Measurements from ENCODE around the gene HSPA1B. TPM values are rescaled to one million over a fixed set of nuclear protein-coding genes. Genes with fewer than 3 reads are reported as not detected.
A peak's percentile ranks its signal among the peaks of the same experiment; 100 is the strongest.
"Not testable (repeated sequence)": the region's sequence is repeated elsewhere in the genome, so short reads cannot be mapped to it uniquely, and the experiment has no call there.

Gene HSPA1B
- total RNA-seq, 2 donors from 2014 or later, result 142 to 192 TPM

GRCh38 chr6:31794866-31795615 lies 32.5 kb upstream of the HSPA1B start:
- no peak for DNase-seq

GRCh38 chr6:31795616-31796298 lies 31.8 kb upstream of the HSPA1B start, which contains the start of gene VARS1:
VARS1 (minus strand) TSS chr6:31795752; CDS start chr6:31795217, 535 bp downstream.
- intact Hi-C loops (cut with DNase I), result loop anchor here in 1 of 2 donors (10.0 kb wide), 1 partner anchor 61 kb away; the partner anchor contains the start of gene CLIC1
- ATAC-seq (peak; percentile 95 to 96), DNase-seq (peak; percentile 94)

More at GRCh38 chr6:31794866-31795615, 32.5 kb upstream of the HSPA1B start:
- ATAC-seq, result peak; percentile 20 to 44
- intact Hi-C loops (cut with DNase I), result loop anchor here in 1 of 2 donors (10.0 kb wide), 1 partner anchor 60 kb away; the partner anchor contains the start of gene CLIC1

- DNase-seq (no peak), ATAC-seq (no peak)
- intact Hi-C loops (cut with DNase I), result loop anchor here in 1 of 2 donors (10.0 kb wide), 1 partner anchor 62 kb away; the partner anchor contains the start of gene CLIC1
These were observed 30.5 kb upstream of the HSPA1B start for GRCh38 chr6:31796993-31797385.

GRCh38 chr6:31797588-31797987 lies 29.9 kb upstream of the HSPA1B start:
- intact Hi-C loops (cut with DNase I), result loop anchor here in 1 of 2 donors (10.0 kb wide), 1 partner anchor 63 kb away; the partner anchor contains the start of gene CLIC1
- ATAC-seq, result no peak

GRCh38 chr6:31799781-31800180 lies 27.8 kb upstream of the HSPA1B start:
- ATAC-seq (no peak), DNase-seq (no peak)
- intact Hi-C loops (cut with DNase I), result loop anchor here in 1 of 2 donors (10.0 kb wide), 1 partner anchor 65 kb away; the partner anchor contains the start of gene CLIC1

More at GRCh38 chr6:31797588-31797987, 29.9 kb upstream of the HSPA1B start:
- no peak for DNase-seq

- intact Hi-C loops (cut with DNase I); DNase-seq; ATAC-seq: not testable (repeated sequence)
These were observed 26.3 kb upstream of the HSPA1B start for GRCh38 chr6:31801031-31801927.

GRCh38 chr6:31805939-31806469 lies 21.5 kb upstream of the HSPA1B start:
- intact Hi-C loops (cut with DNase I), result no loop called here
- DNase-seq, result no peak
- peak; percentile 3 to 9 for ATAC-seq

- peak; percentile 98 for DNase-seq
- intact Hi-C loops (cut with DNase I), result no loop called here
- peak; percentile 99 to 100 for ATAC-seq
These were observed 20.9 kb upstream of the HSPA1B start, which contains the start of gene LSM2 for GRCh38 chr6:31806470-31807272. LSM2 (minus strand) TSS chr6:31806966; CDS start chr6:31806757, 209 bp downstream.

- DNase-seq; ATAC-seq; intact Hi-C loops (cut with DNase I): not testable (repeated sequence)
These were observed 18.9 kb upstream of the HSPA1B start for GRCh38 chr6:31808599-31808998.

GRCh38 chr6:31811645-31812044 lies 15.9 kb upstream of the HSPA1B start:
- intact Hi-C loops (cut with DNase I), result no loop called here
- DNase-seq, result no peak
- ATAC-seq, result no peak

GRCh38 chr6:31813465-31813849 lies 14.1 kb upstream of the HSPA1B start:
- no peak for DNase-seq
- ATAC-seq, result no peak
- intact Hi-C loops (cut with DNase I), result no loop called here

- ATAC-seq (peak; percentile 86 to 90), DNase-seq (peak; percentile 96)
- intact Hi-C loops (cut with DNase I), result no loop called here
These were observed 12.9 kb upstream of the HSPA1B start for GRCh38 chr6:31814677-31815024.

- intact Hi-C loops (cut with DNase I), result no loop called here
- DNase-seq (peak; percentile 96), ATAC-seq (peak; percentile 90 to 92)
These were observed 12.3 kb upstream of the HSPA1B start, which contains the start of the genes HSPA1A and HSPA1L for GRCh38 chr6:31815025-31815838. HSPA1A (plus strand) TSS chr6:31815543; CDS start chr6:31815757, 214 bp downstream. HSPA1L (minus strand) TSS chr6:31815283; CDS start chr6:31811972, 3,311 bp downstream.

- ATAC-seq; intact Hi-C loops (cut with DNase I); DNase-seq: not testable (repeated sequence)
These were observed 10.2 kb upstream of the HSPA1B start for GRCh38 chr6:31817133-31817928.

GRCh38 chr6:31817929-31818511 lies 9.5 kb upstream of the HSPA1B start:
- intact Hi-C loops (cut with DNase I); DNase-seq; ATAC-seq: not testable (repeated sequence)
